Measurements from ENCODE around the gene AFF3.
"Not testable (repeated sequence)": the region's sequence is repeated elsewhere in the genome, so short reads cannot be mapped to it uniquely, and the experiment has no call there.

The AFF3 gene

GRCh38 chr2:99956232-99957030 lies 186.0 kb downstream of the AFF3 start:
- TF ChIP-seq CTCF (conservative IDR thresholded peaks at IDR 0.05; ENCODE audit: low read depth, low read length): no peak
- no peak for DNase-seq (ENCODE audit: low read depth)
- no peak overlapping the region for H3K4me3 ChIP-seq (ENCODE audit: low read depth, low read length)

- DNase-seq (ENCODE audit: low read depth): no peak
- no peak for TF ChIP-seq CTCF (conservative IDR thresholded peaks at IDR 0.05; ENCODE audit: low read depth, low read length)
- no peak overlapping the region for H3K4me3 ChIP-seq (ENCODE audit: low read depth, low read length)
These were observed 188.6 kb downstream of the AFF3 start for GRCh38 chr2:99953750-99954149.

- TF ChIP-seq CTCF (conservative IDR thresholded peaks at IDR 0.05; ENCODE audit: low read depth, low read length): no peak
- no peak for DNase-seq (ENCODE audit: low read depth)
- no peak overlapping the region for H3K4me3 ChIP-seq (ENCODE audit: low read depth, low read length)
These were observed 192.4 kb downstream of the AFF3 start for GRCh38 chr2:99949963-99950362.

GRCh38 chr2:99949530-99949929 lies 192.9 kb downstream of the AFF3 start:
- TF ChIP-seq CTCF (conservative IDR thresholded peaks at IDR 0.05; ENCODE audit: low read depth, low read length): no peak
- H3K4me3 ChIP-seq (ENCODE audit: low read depth, low read length): no peak overlapping the region
- DNase-seq (ENCODE audit: low read depth): no peak

- DNase-seq (ENCODE audit: low read depth): no peak
- H3K4me3 ChIP-seq (ENCODE audit: low read depth, low read length): no peak overlapping the region
- no peak for TF ChIP-seq CTCF (conservative IDR thresholded peaks at IDR 0.05; ENCODE audit: low read depth, low read length)
These were observed 194.4 kb downstream of the AFF3 start for GRCh38 chr2:99948010-99948409.

GRCh38 chr2:99947366-99947765 lies 195.0 kb downstream of the AFF3 start:
- H3K4me3 ChIP-seq (ENCODE audit: low read depth, low read length); DNase-seq (ENCODE audit: low read depth): not testable (repeated sequence)

- TF ChIP-seq CTCF (conservative IDR thresholded peaks at IDR 0.05; ENCODE audit: low read depth, low read length): no peak
- no peak overlapping the region for H3K4me3 ChIP-seq (ENCODE audit: low read depth, low read length)
- no peak for DNase-seq (ENCODE audit: low read depth)
These were observed 198.4 kb downstream of the AFF3 start for GRCh38 chr2:99944019-99944418.

Data from choroid plexus epithelial cell (primary cell).